ENCODE results near the gene PPP2R5C.

The PPP2R5C gene

DNA sequence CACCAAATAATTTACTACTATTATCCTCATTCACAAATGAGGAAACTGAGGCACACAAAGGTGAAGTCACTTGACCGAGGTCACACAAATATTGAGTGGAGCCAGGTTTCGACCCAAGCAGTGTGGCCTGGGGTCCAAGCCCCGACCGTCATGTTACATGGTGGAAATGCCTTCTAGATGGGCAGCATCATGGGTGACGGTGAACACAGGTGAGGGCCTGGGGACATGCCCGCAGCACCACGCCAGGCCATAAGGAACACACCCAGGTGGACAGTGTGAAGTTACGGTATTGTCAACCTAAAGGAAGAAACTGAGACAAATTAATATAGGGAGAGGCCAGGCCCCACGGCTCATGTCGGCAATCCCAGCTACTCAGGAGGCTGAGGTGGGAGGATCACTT lies 167.6 kb downstream of the PPP2R5C start:
- ChIA-PET CTCF (interaction anchor here (0.8 kb wide), 1 partner anchor 158 kb away, joined by 6 read pairs; no protein-coding TSS in a partner anchor), POLR2A (no interaction called here)
- TF ChIP-seq ZBTB10 (tag by site-specific recombination; IDR thresholded peaks at IDR 0.05) = no peak
- no peak for TF ChIP-seq WT1 (tag by site-specific recombination; IDR thresholded peaks at IDR 0.05)
- TF ChIP-seq, protein P1, sequence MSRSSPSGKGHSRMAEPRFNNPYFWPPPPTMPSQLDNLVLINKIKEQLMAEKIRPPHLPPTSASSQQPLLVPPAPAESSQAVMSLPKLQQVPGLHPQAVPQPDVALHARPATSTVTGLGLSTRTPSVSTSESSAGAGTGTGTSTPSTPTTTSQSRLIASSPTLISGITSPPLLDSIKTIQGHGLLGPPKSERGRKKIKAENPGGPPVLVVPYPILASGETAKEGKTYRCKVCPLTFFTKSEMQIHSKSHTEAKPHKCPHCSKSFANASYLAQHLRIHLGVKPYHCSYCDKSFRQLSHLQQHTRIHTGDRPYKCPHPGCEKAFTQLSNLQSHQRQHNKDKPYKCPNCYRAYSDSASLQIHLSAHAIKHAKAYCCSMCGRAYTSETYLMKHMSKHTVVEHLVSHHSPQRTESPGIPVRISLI (tag by site-specific recombination; IDR thresholded peaks at IDR 0.05) = no peak
- TF ChIP-seq ZNF174 (tag by site-specific recombination; IDR thresholded peaks at IDR 0.05) = no peak
- no peak for TF ChIP-seq ZNF16 (tag by site-specific recombination; IDR thresholded peaks at IDR 0.05; ENCODE audit: low read depth)
- no peak for TF ChIP-seq REPIN1 (tag by site-specific recombination; IDR thresholded peaks at IDR 0.05; ENCODE audit: low read depth)
- TF ChIP-seq RBAK (tag by site-specific recombination; IDR thresholded peaks at IDR 0.05) = no peak
- TF ChIP-seq ZNF837 (tag by site-specific recombination; IDR thresholded peaks at IDR 0.05) = no peak
- no peak for TF ChIP-seq ZNF18 (tag by site-specific recombination; IDR thresholded peaks at IDR 0.05)
- TF ChIP-seq ZNF175 (tag by site-specific recombination; IDR thresholded peaks at IDR 0.05) = no peak
- no peak for TF ChIP-seq ZNF2 (tag by site-specific recombination; IDR thresholded peaks at IDR 0.05)
- TF ChIP-seq HOXD13 (CRISPR knock-in tag; IDR thresholded peaks at IDR 0.05; ENCODE audit: borderline replicate concordance) = no peak
- no peak for TF ChIP-seq ZNF768 (tag by site-specific recombination; IDR thresholded peaks at IDR 0.05)
- TF ChIP-seq GLIS2 (tag by site-specific recombination; IDR thresholded peaks at IDR 0.05) = no peak
- TF ChIP-seq ZNF223 (tag by site-specific recombination; IDR thresholded peaks at IDR 0.05) = no peak
- TF ChIP-seq ZBTB48 (tag by site-specific recombination; IDR thresholded peaks at IDR 0.05) = no peak
- no peak for TF ChIP-seq ZNF561 (tag by site-specific recombination; IDR thresholded peaks at IDR 0.05; ENCODE audit: borderline replicate concordance)
- TF ChIP-seq ZNF530 (tag by site-specific recombination; IDR thresholded peaks at IDR 0.05; ENCODE audit: low read depth) = no peak

GRCh38 chr14:101929946-101930345 lies 168.4 kb downstream of the PPP2R5C start:
- ChIA-PET POLR2A (no interaction called here), CTCF (interaction anchor here (0.8 kb wide), 1 partner anchor 159 kb away, joined by 6 read pairs; no protein-coding TSS in a partner anchor)
- Histone ChIP-seq H3K36me3 (ENCODE audit: control insufficient read depth in 2 of 2, insufficient read depth in 1 of 2, low read length in 2 of 2) (peaks cover 0 to 11% of the 10 kb centered on the region in 2 experiments; a peak in 2 of 3 replicates), H3K9me3 (ENCODE audit: control insufficient read depth, insufficient read depth, low read depth, low read length) (no peaks in the 10 kb centered on the region), H3K27ac (ENCODE audit: extremely low read depth, low read depth, low read length) (no peak overlapping the region), H3K4me3 (ENCODE audit: low read depth, low read length) (no peak overlapping the region), H3K4me1 (ENCODE audit: control insufficient read depth, insufficient read depth, low read length) (no peaks in the 10 kb centered on the region)
- TF ChIP-seq ZNF391 (tag by site-specific recombination; IDR thresholded peaks at IDR 0.05; ENCODE audit: borderline replicate concordance, low read depth) = no peak
- TF ChIP-seq ZBTB7A (tag by site-specific recombination; IDR thresholded peaks at IDR 0.05; ENCODE audit: low read depth) = no peak
- no peak for TF ChIP-seq ZNF837 (tag by site-specific recombination; IDR thresholded peaks at IDR 0.05)
- no peak for TF ChIP-seq ZNF423 (tag by site-specific recombination; IDR thresholded peaks at IDR 0.05)
- no peak for TF ChIP-seq ZNF488 (tag by site-specific recombination; IDR thresholded peaks at IDR 0.05)
- no peak for TF ChIP-seq TCF7L2 (IDR thresholded peaks at IDR 0.05; ENCODE audit: borderline replicate concordance, low read depth, low read length)
- TF ChIP-seq ZNF549 (tag by site-specific recombination; IDR thresholded peaks at IDR 0.05) = no peak
- no peak for TF ChIP-seq ZNF658 (tag by site-specific recombination; IDR thresholded peaks at IDR 0.05)
- no peak for TF ChIP-seq SCRT1 (tag by site-specific recombination; IDR thresholded peaks at IDR 0.05; ENCODE audit: borderline replicate concordance)
- TF ChIP-seq ZNF26 (tag by site-specific recombination; IDR thresholded peaks at IDR 0.05) = no peak
- TF ChIP-seq, protein P2, sequence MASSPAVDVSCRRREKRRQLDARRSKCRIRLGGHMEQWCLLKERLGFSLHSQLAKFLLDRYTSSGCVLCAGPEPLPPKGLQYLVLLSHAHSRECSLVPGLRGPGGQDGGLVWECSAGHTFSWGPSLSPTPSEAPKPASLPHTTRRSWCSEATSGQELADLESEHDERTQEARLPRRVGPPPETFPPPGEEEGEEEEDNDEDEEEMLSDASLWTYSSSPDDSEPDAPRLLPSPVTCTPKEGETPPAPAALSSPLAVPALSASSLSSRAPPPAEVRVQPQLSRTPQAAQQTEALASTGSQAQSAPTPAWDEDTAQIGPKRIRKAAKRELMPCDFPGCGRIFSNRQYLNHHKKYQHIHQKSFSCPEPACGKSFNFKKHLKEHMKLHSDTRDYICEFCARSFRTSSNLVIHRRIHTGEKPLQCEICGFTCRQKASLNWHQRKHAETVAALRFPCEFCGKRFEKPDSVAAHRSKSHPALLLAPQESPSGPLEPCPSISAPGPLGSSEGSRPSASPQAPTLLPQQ (tag by site-specific recombination; IDR thresholded peaks at IDR 0.05) = no peak

More for the DNA sequence above, 167.6 kb downstream of the PPP2R5C start:
- H3K36me3 ChIP-seq (ENCODE audit: control insufficient read depth in 2 of 2, insufficient read depth in 1 of 2, low read length in 2 of 2) = peaks cover 0 to 13% of the 10 kb centered on the region in 2 experiments; a peak in 2 of 3 replicates
- no peaks in the 10 kb centered on the region for H3K4me1 ChIP-seq (ENCODE audit: control insufficient read depth, insufficient read depth, low read length)
- H3K9me3 ChIP-seq (ENCODE audit: control insufficient read depth, insufficient read depth, low read depth, low read length) = no peaks in the 10 kb centered on the region
- no peak overlapping the region for H3K4me3 ChIP-seq (ENCODE audit: low read depth, low read length)
- H3K27ac ChIP-seq (ENCODE audit: extremely low read depth, low read depth, low read length) = no peak overlapping the region

All from HEK293 (cell line).